Endothelial cell (in vitro differentiated cells): ENCODE measurements around the gene KCNT2. TPM values are rescaled to one million over a fixed set of nuclear protein-coding genes. Genes with fewer than 3 reads are reported as not detected.
"Not testable (repeated sequence)": the region's sequence is repeated elsewhere in the genome, so short reads cannot be mapped to it uniquely, and the experiment has no call there.

Source experiments
- DNase-seq: peaks from one replicate; pipeline ENCODE4 v3.0.0; 2021; ENCODE audit warnings: low spot score
- H3K27ac Mint-ChIP-seq: one replicate; pipeline ENCODE4 v1.8.0; 2021; ENCODE audit warnings: mixed read lengths, inconsistent platforms; ENCODE audit not compliant: unreplicated experiment
- H3K27me3 Mint-ChIP-seq: one replicate; pipeline ENCODE4 v1.8.0; 2021; ENCODE audit warnings: mild to moderate bottlenecking, moderate library complexity, mixed read lengths, inconsistent platforms; ENCODE audit not compliant: unreplicated experiment
- H3K36me3 Mint-ChIP-seq: one replicate; pipeline ENCODE4 v1.8.0; 2021; ENCODE audit warnings: mild to moderate bottlenecking, low read depth, mixed read lengths, inconsistent platforms; ENCODE audit not compliant: unreplicated experiment
- H3K4me1 Mint-ChIP-seq: one replicate; pipeline ENCODE4 v1.8.0; 2021; ENCODE audit warnings: mild to moderate bottlenecking, mixed read lengths, inconsistent platforms; ENCODE audit not compliant: unreplicated experiment
- H3K4me3 Mint-ChIP-seq: one replicate; pipeline ENCODE4 v1.8.0; 2021; ENCODE audit warnings: mild to moderate bottlenecking, mixed read lengths, inconsistent platforms; ENCODE audit not compliant: unreplicated experiment
- H3K9me3 Mint-ChIP-seq: one replicate; pipeline ENCODE4 v1.8.0; 2021; ENCODE audit warnings: mixed read lengths, inconsistent platforms; ENCODE audit not compliant: unreplicated experiment
- CTCF ChIP-seq: fragments of 200-600 bp; sonication (generic); IDR thresholded peaks from one replicate; pipeline ENCODE4 v1.5.0; 2021; ENCODE audit warnings: antibody characterized with exemption; ENCODE audit not compliant: unreplicated experiment
- total RNA-seq: library from RNA; stranded (reverse); fragmentation: NEBNext Ultra II Directional; extraction: Animal tissue kit (Norgen Biotek cat#: 25700); gene quantifications from one replicate; pipeline ENCODE4 v1.2.1, GENCODE V29; 2021; ENCODE audit not compliant: unreplicated experiment

KCNT2 gene
- total RNA-seq, 1 donor from 2014 or later = 7.1 TPM

GRCh38 chr1:196517193-196517592 lies 91.0 kb downstream of the KCNT2 start:
- no peak for TF ChIP-seq CTCF
- no peaks in the 10 kb centered on the region for H3K4me1 Mint-ChIP-seq
- DNase-seq = no peak
- no peak overlapping the region for H3K4me3 Mint-ChIP-seq
- H3K27ac Mint-ChIP-seq = no peak overlapping the region
- peaks cover 3% of the 10 kb centered on the region for H3K27me3 Mint-ChIP-seq
- no peaks in the 10 kb centered on the region for H3K36me3 Mint-ChIP-seq
- H3K9me3 Mint-ChIP-seq = no peaks in the 10 kb centered on the region

DNA sequence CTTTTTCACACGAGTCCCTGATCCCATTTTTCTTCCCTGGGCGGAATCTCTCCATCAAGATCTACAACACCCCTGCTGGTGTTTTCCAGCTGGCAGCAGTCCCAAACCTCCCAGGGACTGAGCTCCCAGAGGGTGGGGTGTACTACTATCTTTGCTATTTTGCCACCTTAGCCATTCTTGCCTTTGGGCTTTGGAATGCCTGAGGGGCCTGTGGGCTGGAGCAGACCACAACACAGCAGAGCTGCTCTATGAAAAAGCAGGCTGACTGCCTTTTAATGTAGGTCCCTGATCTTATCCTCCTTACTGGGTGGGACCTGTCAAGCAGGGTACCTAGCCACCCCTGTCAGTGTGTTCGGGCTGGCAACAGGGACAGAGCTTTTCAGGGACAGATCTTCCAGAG lies 91.9 kb downstream of the KCNT2 start:
- TF ChIP-seq CTCF = no peak
- DNase-seq = no peak
- no peaks in the 10 kb centered on the region for H3K36me3 Mint-ChIP-seq
- H3K27ac Mint-ChIP-seq = no peak overlapping the region
- peaks cover 3% of the 10 kb centered on the region for H3K27me3 Mint-ChIP-seq
- no peaks in the 10 kb centered on the region for H3K4me1 Mint-ChIP-seq
- H3K4me3 Mint-ChIP-seq = no peak overlapping the region
- H3K9me3 Mint-ChIP-seq = no peaks in the 10 kb centered on the region

- no peak for DNase-seq
- H3K4me3 Mint-ChIP-seq = no peak overlapping the region
- H3K27ac Mint-ChIP-seq = no peak overlapping the region
Measured at GRCh38 chr1:196515904-196516303, 92.3 kb downstream of the KCNT2 start.

GRCh38 chr1:196513821-196514220 lies 94.4 kb downstream of the KCNT2 start:
- H3K27ac Mint-ChIP-seq = no peak overlapping the region

More at GRCh38 chr1:196515904-196516303, 92.3 kb downstream of the KCNT2 start:
- no peaks in the 10 kb centered on the region for H3K36me3 Mint-ChIP-seq
- TF ChIP-seq CTCF = no peak
- H3K9me3 Mint-ChIP-seq = no peaks in the 10 kb centered on the region
- H3K4me1 Mint-ChIP-seq = no peaks in the 10 kb centered on the region
- peaks cover 3% of the 10 kb centered on the region for H3K27me3 Mint-ChIP-seq

GRCh38 chr1:196510451-196510850 lies 97.8 kb downstream of the KCNT2 start:
- Mint-ChIP-seq H3K36me3 (no peaks in the 10 kb centered on the region), H3K27ac (no peak overlapping the region), H3K4me1 (no peaks in the 10 kb centered on the region), H3K27me3 (no peaks in the 10 kb centered on the region), H3K4me3 (no peak overlapping the region), H3K9me3 (no peaks in the 10 kb centered on the region)
- TF ChIP-seq CTCF = no peak
- no peak for DNase-seq

More at GRCh38 chr1:196513821-196514220, 94.4 kb downstream of the KCNT2 start:
- H3K4me3 Mint-ChIP-seq = no peak overlapping the region
- no peaks in the 10 kb centered on the region for H3K4me1 Mint-ChIP-seq
- no peak for TF ChIP-seq CTCF
- no peak for DNase-seq
- H3K36me3 Mint-ChIP-seq = no peaks in the 10 kb centered on the region
- H3K9me3 Mint-ChIP-seq = no peaks in the 10 kb centered on the region
- H3K27me3 Mint-ChIP-seq = no peaks in the 10 kb centered on the region

- DNase-seq, H3K9me3 Mint-ChIP-seq, H3K4me3 Mint-ChIP-seq, H3K36me3 Mint-ChIP-seq, H3K4me1 Mint-ChIP-seq, H3K27me3 Mint-ChIP-seq, H3K27ac Mint-ChIP-seq: not testable (repeated sequence)
Measured at GRCh38 chr1:196504224-196504623, 104.0 kb downstream of the KCNT2 start.
